ENCODE measurements around the gene CYP2W1.
A peak's percentile ranks its signal among the peaks of the same experiment; 100 is the strongest.
"Not testable (repeated sequence)": the region's sequence is repeated elsewhere in the genome, so short reads cannot be mapped to it uniquely, and the experiment has no call there.

CYP2W1 gene

GRCh38 chr7:1028775-1029636 lies 46.0 kb downstream of the CYP2W1 start:
- peak; percentile 75 to 78 for DNase-seq (ENCODE audit: low read depth in 2 of 2)

GRCh38 chr7:1029637-1030443 lies 46.9 kb downstream of the CYP2W1 start:
- DNase-seq (ENCODE audit: low read depth in 2 of 2): no peak

GRCh38 chr7:1030444-1031070 lies 47.6 kb downstream of the CYP2W1 start:
- no peak for DNase-seq (ENCODE audit: low read depth in 2 of 2)

GRCh38 chr7:1031716-1032455 lies 48.9 kb downstream of the CYP2W1 start:
- DNase-seq (ENCODE audit: low read depth in 2 of 2): no peak

GRCh38 chr7:1032536-1033181 lies 49.7 kb downstream of the CYP2W1 start:
- no peak for DNase-seq (ENCODE audit: low read depth in 2 of 2)

GRCh38 chr7:1033546-1034145 lies 50.7 kb downstream of the CYP2W1 start:
- no peak for DNase-seq (ENCODE audit: low read depth in 2 of 2)

GRCh38 chr7:1034769-1035168 lies 51.8 kb downstream of the CYP2W1 start:
- not testable (repeated sequence) for DNase-seq (ENCODE audit: low read depth in 2 of 2)

- not testable (repeated sequence) for DNase-seq (ENCODE audit: low read depth in 2 of 2)
Observed at GRCh38 chr7:1036164-1036928, 53.4 kb downstream of the CYP2W1 start.

Measured in fibroblast of skin of left biceps (primary cell).